Liver (tissue), 9 donors: Measurements from ENCODE around the gene PRRT1B. TPM values are rescaled to one million over a fixed set of nuclear protein-coding genes. Genes with fewer than 3 reads are reported as not detected.
A peak's percentile ranks its signal among the peaks of the same experiment; 100 is the strongest.

Experiments
- DNase-seq: peaks from one replicate; pipeline ENCODE4 v3.0.0-alpha.2; 2017; ENCODE audit warnings: low spot score
- H3K27ac ChIP-seq, 2 donors: one replicate each; pipeline ENCODE4 v1.7.0; 2013; ENCODE audit warnings: inconsistent platforms in 2 of 2, low read length in 2 of 2, control low read depth in 1 of 2, low read depth in 1 of 2, mild to moderate bottlenecking in 1 of 2
- H3K27me3 ChIP-seq, 4 donors: one replicate each; pipeline versions ENCODE4 v1.6.1 to v1.7.0; 2013; ENCODE audit warnings: low read length in 3 of 4, inconsistent platforms in 1 of 4, mild to moderate bottlenecking in 1 of 4, moderate library complexity in 1 of 4; ENCODE audit not compliant: control insufficient read depth in 4 of 4, insufficient read depth in 4 of 4
- H3K36me3 ChIP-seq, 4 donors: one replicate each; pipeline versions ENCODE4 v1.6.1 to v1.7.0; 2013; ENCODE audit warnings: low read length in 3 of 4, mild to moderate bottlenecking in 3 of 4, low read depth in 1 of 4, moderate library complexity in 1 of 4; ENCODE audit not compliant: control insufficient read depth in 4 of 4, insufficient read depth in 3 of 4
- H3K4me1 ChIP-seq, 4 donors: one replicate each; pipeline versions ENCODE4 v1.6.1 to v1.7.0; 2013; ENCODE audit warnings: low read length in 3 of 4, mild to moderate bottlenecking in 3 of 4, moderate library complexity in 1 of 4; ENCODE audit not compliant: control insufficient read depth in 4 of 4, insufficient read depth in 4 of 4
- H3K4me3 ChIP-seq, 3 donors: one replicate each; pipeline versions ENCODE4 v1.6.1 to v1.7.0; 2013; ENCODE audit warnings: low read length in 3 of 3, control low read depth in 1 of 3, low read depth in 1 of 3, mild to moderate bottlenecking in 1 of 3
- H3K9ac ChIP-seq, 2 donors: one replicate each; pipeline ENCODE4 v1.7.0; 2013; ENCODE audit warnings: low read length in 2 of 2, mild to moderate bottlenecking in 2 of 2, moderate library complexity in 2 of 2, control low read depth in 1 of 2, low read depth in 1 of 2
- H3K9me3 ChIP-seq, 4 donors: one replicate each; pipeline versions ENCODE4 v1.6.1 to v1.7.0; 2013; ENCODE audit warnings: low read length in 3 of 4; ENCODE audit not compliant: control insufficient read depth in 4 of 4
- EGR1 ChIP-seq, 2 donors: IDR thresholded peaks; 2 replicates each; pipeline ENCODE4 v1.6.1; 2016 to 2018; ENCODE audit warnings: antibody characterized with exemption in 2 of 2, low read depth in 2 of 2
- FOXA1 ChIP-seq: IDR thresholded peaks from 2 replicates; pipeline ENCODE4 v1.6.1; 2016; ENCODE audit warnings: antibody characterized with exemption
- FOXA2 ChIP-seq: IDR thresholded peaks from 2 replicates; pipeline ENCODE4 v1.6.1; 2016; ENCODE audit warnings: antibody characterized with exemption
- GABPA ChIP-seq, 2 donors: IDR thresholded peaks in 1 of 2; conservative IDR thresholded peaks in 1 of 2; 2 replicates each; pipeline ENCODE4 v1.6.1; 2016; ENCODE audit warnings: antibody characterized with exemption in 2 of 2, mild to moderate bottlenecking in 1 of 2, moderate library complexity in 1 of 2
- HNF4A ChIP-seq, 2 donors: conservative IDR thresholded peaks; 2 replicates each; pipeline ENCODE4 v1.6.1; 2016; ENCODE audit warnings: antibody characterized with exemption in 2 of 2, mild to moderate bottlenecking in 2 of 2
- HNF4G ChIP-seq: IDR thresholded peaks from 2 replicates; pipeline ENCODE4 v1.6.1; 2016; ENCODE audit warnings: antibody characterized with exemption
- JUND ChIP-seq, 2 donors: IDR thresholded peaks; 2 replicates each; pipeline ENCODE4 v1.6.1; 2016; ENCODE audit warnings: antibody characterized with exemption in 2 of 2
- NR2F2 ChIP-seq: IDR thresholded peaks from 2 replicates; pipeline ENCODE4 v1.6.1; 2016; ENCODE audit warnings: antibody characterized with exemption
- RAD21 ChIP-seq, 2 donors: IDR thresholded peaks; 2 replicates each; pipeline ENCODE4 v1.6.1; 2016; ENCODE audit warnings: antibody characterized with exemption in 2 of 2, mild to moderate bottlenecking in 2 of 2
- RXRA ChIP-seq, 2 donors: IDR thresholded peaks; 2 replicates each; pipeline ENCODE4 v1.6.1; 2017 to 2018; ENCODE audit warnings: antibody characterized with exemption in 2 of 2, mild to moderate bottlenecking in 1 of 2
- SP1 ChIP-seq: IDR thresholded peaks from 2 replicates; pipeline ENCODE4 v1.6.1; 2018; ENCODE audit warnings: antibody characterized with exemption, mild to moderate bottlenecking
- TAF1 ChIP-seq: conservative IDR thresholded peaks from 2 replicates; pipeline ENCODE4 v1.6.1; 2016; ENCODE audit warnings: antibody characterized with exemption, mild to moderate bottlenecking
- YY1 ChIP-seq: IDR thresholded peaks from 2 replicates; pipeline ENCODE4 v1.6.1; 2016; ENCODE audit warnings: antibody characterized with exemption, mild to moderate bottlenecking
- WGBS: extraction: QIAGEN DNeasy Blood & Tissue Kit; methylation state at CpG from one replicate; pipeline ENCODE4 v1.1.7; 2013; 5-methylcytosine and 5-hydroxymethylcytosine counted together
- polyA plus RNA-seq, 2 donors: library from polyadenylated mRNA; stranded (reverse) in 1 of 2; unstranded in 1 of 2; fragments of 200-250 nt in 1 of 2; fragments of >200 nt in 1 of 2; fragmentation: Nextera tagmentation in 1 of 2; extraction: Ambion mirVana in 1 of 2; gene quantifications; one replicate each; pipeline versions ENCODE4 v1.2.1 to v1.2.3, GENCODE V29; 2013 to 2015
- total RNA-seq, 2 donors: library from RNA; depleted of rRNA; stranded (reverse); fragments of >200 nt; gene quantifications; one replicate each; pipeline ENCODE4 v1.2.3, GENCODE V29; 2014
- TF ChIP-seq, protein P1 (sequence below): IDR thresholded peaks from 2 replicates; pipeline ENCODE4 v1.6.1; 2016; ENCODE audit warnings: antibody characterized with exemption
- TF ChIP-seq, protein P2 (sequence below): fragments of 150-350 bp; IDR thresholded peaks from 2 replicates; pipeline ENCODE4 v1.5.1; 2017; ENCODE audit warnings: improper control_type of control experiment, low read depth, low read length; ENCODE audit not compliant: missing input control
- TF ChIP-seq, protein P3 (sequence below): IDR thresholded peaks from 2 replicates; pipeline ENCODE4 v1.6.1; 2016; ENCODE audit warnings: antibody characterized with exemption
- TF ChIP-seq, protein P4 (sequence below): IDR thresholded peaks from 2 replicates; pipeline ENCODE4 v1.6.1; 2016; ENCODE audit warnings: antibody characterized with exemption, mild to moderate bottlenecking
- TF ChIP-seq, protein P5 (sequence below): IDR thresholded peaks from 2 replicates; pipeline ENCODE4 v1.6.1; 2016; ENCODE audit warnings: antibody characterized with exemption
- donor health status: healthy.
- donor health status: healthy.
- donor health status: healthy.
- donor health status: healthy.
- donor health status: healthy.

Gene PRRT1B
- total and polyA plus RNA-seq, 4 donors: 0.15 to 1.9 (median 1.4) TPM

DNA sequence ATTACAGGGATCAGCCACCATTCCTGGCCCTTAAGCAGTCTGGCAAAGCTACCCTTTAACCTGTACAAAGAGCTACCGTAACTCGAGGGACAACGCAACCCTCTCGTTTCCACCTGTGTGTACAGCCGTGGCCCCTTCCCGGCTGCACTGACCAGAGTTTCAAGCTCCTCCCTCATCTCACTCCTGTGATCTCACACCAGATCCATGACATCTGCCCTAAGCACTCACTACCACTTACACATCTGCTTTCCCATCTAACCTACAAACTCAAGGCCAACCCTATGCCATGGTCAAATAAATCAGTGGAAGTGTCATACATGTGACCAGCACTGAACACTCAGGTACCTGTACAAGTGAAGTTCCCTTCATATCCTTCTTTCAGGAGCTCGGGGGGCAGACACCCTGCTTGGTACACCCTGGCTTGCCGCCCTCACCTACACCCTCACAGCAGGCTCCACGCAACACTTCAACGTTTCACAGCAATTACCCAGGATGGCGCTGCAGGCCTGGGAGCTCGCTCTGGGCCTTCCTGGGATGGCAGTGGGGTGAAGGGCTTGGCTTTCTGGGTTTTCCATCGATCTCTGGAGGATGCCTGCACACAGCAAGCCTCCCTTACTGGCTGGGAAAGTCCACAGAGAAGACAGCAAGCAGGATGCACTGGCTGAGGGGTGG lies 61.7 kb downstream of the PRRT1B start:
- no peak overlapping the region for H3K4me3 ChIP-seq
- H3K9me3 ChIP-seq: no peaks in the 10 kb centered on the region
- TF ChIP-seq, protein P1, sequence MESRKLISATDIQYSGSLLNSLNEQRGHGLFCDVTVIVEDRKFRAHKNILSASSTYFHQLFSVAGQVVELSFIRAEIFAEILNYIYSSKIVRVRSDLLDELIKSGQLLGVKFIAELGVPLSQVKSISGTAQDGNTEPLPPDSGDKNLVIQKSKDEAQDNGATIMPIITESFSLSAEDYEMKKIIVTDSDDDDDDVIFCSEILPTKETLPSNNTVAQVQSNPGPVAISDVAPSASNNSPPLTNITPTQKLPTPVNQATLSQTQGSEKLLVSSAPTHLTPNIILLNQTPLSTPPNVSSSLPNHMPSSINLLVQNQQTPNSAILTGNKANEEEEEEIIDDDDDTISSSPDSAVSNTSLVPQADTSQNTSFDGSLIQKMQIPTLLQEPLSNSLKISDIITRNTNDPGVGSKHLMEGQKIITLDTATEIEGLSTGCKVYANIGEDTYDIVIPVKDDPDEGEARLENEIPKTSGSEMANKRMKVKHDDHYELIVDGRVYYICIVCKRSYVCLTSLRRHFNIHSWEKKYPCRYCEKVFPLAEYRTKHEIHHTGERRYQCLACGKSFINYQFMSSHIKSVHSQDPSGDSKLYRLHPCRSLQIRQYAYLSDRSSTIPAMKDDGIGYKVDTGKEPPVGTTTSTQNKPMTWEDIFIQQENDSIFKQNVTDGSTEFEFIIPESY: no peak
- TF ChIP-seq TAF1 (no peak), FOXA1 (no peak), SP1 (no peak), RAD21 (IDR thresholded peaks at IDR 0.05) (peak in 1 of 2 donors; percentile 29), YY1 (no peak)
- TF ChIP-seq, protein P2, sequence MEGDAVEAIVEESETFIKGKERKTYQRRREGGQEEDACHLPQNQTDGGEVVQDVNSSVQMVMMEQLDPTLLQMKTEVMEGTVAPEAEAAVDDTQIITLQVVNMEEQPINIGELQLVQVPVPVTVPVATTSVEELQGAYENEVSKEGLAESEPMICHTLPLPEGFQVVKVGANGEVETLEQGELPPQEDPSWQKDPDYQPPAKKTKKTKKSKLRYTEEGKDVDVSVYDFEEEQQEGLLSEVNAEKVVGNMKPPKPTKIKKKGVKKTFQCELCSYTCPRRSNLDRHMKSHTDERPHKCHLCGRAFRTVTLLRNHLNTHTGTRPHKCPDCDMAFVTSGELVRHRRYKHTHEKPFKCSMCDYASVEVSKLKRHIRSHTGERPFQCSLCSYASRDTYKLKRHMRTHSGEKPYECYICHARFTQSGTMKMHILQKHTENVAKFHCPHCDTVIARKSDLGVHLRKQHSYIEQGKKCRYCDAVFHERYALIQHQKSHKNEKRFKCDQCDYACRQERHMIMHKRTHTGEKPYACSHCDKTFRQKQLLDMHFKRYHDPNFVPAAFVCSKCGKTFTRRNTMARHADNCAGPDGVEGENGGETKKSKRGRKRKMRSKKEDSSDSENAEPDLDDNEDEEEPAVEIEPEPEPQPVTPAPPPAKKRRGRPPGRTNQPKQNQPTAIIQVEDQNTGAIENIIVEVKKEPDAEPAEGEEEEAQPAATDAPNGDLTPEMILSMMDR: no peak
- TF ChIP-seq, protein P3, sequence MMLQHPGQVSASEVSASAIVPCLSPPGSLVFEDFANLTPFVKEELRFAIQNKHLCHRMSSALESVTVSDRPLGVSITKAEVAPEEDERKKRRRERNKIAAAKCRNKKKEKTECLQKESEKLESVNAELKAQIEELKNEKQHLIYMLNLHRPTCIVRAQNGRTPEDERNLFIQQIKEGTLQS: no peak
- H3K4me1 ChIP-seq: peaks cover 0 to 7% (median 3%) of the 10 kb centered on the region in 4 donors
- no peak for DNase-seq
- H3K9ac ChIP-seq: peak overlapping the region in 1 of 2 donors; percentile 8
- WGBS: 89% methylated on average over 13 of the region's 13 CpGs
- H3K27ac ChIP-seq: peak overlapping the region in 1 of 2 donors; percentile 26
- no peaks in the 10 kb centered on the region for H3K27me3 ChIP-seq
- peaks cover 0 to 26% (median 11%) of the 10 kb centered on the region in 4 donors for H3K36me3 ChIP-seq

DNA sequence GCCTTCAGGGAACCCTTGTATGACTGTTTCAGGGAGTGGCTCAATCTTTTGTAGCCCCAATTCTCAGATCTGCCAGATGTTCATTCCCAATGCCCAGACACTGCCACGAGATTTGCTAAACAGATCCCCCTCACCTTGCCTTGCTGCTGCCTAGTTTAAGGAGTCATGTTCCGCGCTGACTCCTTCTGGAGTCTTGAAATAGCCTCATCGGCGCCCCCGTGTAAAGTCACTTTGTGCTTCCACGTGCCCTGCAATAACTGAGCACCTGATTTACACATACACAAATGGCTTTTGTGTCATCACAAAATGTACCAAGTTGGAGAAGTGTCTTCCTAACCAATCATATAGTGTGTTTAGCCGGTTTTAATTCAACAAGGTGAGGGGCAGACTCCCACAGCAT lies 62.3 kb downstream of the PRRT1B start:
- Histone ChIP-seq H3K9ac (no peak overlapping the region), H3K27me3 (no peaks in the 10 kb centered on the region), H3K9me3 (no peaks in the 10 kb centered on the region), H3K36me3 (peaks cover 0 to 24% (median 10%) of the 10 kb centered on the region in 4 donors), H3K4me3 (no peak overlapping the region), H3K27ac (no peak overlapping the region), H3K4me1 (peaks cover 0 to 7% (median 3%) of the 10 kb centered on the region in 4 donors)
- TF ChIP-seq NR2F2 (no peak), RXRA (IDR thresholded peaks at IDR 0.05) (no peak), HNF4A (conservative IDR thresholded peaks at IDR 0.05) (no peak), EGR1 (IDR thresholded peaks at IDR 0.05; ENCODE audit: low read depth in 2 of 2) (no peak), JUND (IDR thresholded peaks at IDR 0.05) (no peak), TAF1 (no peak), GABPA (IDR thresholded peaks at IDR 0.05 in 1 of 2, conservative IDR thresholded peaks at IDR 0.05 in 1 of 2) (no peak), FOXA1 (no peak), FOXA2 (no peak), RAD21 (IDR thresholded peaks at IDR 0.05) (no peak), HNF4G (no peak), SP1 (no peak), YY1 (no peak)
- TF ChIP-seq, protein P4, sequence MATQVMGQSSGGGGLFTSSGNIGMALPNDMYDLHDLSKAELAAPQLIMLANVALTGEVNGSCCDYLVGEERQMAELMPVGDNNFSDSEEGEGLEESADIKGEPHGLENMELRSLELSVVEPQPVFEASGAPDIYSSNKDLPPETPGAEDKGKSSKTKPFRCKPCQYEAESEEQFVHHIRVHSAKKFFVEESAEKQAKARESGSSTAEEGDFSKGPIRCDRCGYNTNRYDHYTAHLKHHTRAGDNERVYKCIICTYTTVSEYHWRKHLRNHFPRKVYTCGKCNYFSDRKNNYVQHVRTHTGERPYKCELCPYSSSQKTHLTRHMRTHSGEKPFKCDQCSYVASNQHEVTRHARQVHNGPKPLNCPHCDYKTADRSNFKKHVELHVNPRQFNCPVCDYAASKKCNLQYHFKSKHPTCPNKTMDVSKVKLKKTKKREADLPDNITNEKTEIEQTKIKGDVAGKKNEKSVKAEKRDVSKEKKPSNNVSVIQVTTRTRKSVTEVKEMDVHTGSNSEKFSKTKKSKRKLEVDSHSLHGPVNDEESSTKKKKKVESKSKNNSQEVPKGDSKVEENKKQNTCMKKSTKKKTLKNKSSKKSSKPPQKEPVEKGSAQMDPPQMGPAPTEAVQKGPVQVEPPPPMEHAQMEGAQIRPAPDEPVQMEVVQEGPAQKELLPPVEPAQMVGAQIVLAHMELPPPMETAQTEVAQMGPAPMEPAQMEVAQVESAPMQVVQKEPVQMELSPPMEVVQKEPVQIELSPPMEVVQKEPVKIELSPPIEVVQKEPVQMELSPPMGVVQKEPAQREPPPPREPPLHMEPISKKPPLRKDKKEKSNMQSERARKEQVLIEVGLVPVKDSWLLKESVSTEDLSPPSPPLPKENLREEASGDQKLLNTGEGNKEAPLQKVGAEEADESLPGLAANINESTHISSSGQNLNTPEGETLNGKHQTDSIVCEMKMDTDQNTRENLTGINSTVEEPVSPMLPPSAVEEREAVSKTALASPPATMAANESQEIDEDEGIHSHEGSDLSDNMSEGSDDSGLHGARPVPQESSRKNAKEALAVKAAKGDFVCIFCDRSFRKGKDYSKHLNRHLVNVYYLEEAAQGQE: no peak
- TF ChIP-seq, protein P5, sequence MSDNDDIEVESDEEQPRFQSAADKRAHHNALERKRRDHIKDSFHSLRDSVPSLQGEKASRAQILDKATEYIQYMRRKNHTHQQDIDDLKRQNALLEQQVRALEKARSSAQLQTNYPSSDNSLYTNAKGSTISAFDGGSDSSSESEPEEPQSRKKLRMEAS: no peak
- TF ChIP-seq, protein P2: no peak
- TF ChIP-seq, protein P3: no peak
- TF ChIP-seq, protein P1: no peak
- 95% methylated on average over 8 of the region's 8 CpGs for WGBS
- DNase-seq: no peak
